Thyroid gland (tissue), 4 donors: ENCODE measurements around the gene IL25. TPM values are rescaled to one million over a fixed set of nuclear protein-coding genes. Genes with fewer than 3 reads are reported as not detected.
A peak's percentile ranks its signal among the peaks of the same experiment; 100 is the strongest.

Experiments
- DNase-seq, 2 donors: peaks; one replicate each; pipeline ENCODE4 v3.0.0-alpha.2; 2019
- H3K27ac ChIP-seq, 3 donors: fragments of 200-600 bp; sonication (generic); 1 replicate in 2 of 3; 2 replicates in 1 of 3; pipeline ENCODE4 v1.5.1; 2016 to 2019; ENCODE audit warnings: mild to moderate bottlenecking in 1 of 3, moderate library complexity in 1 of 3
- H3K27me3 ChIP-seq: fragments of 200-600 bp; sonication (generic); one replicate; pipeline ENCODE4 v1.5.1; 2019
- H3K36me3 ChIP-seq, 2 donors: fragments of 200-600 bp; sonication (generic); one replicate each; pipeline ENCODE4 v1.5.1; 2016 to 2019
- H3K4me1 ChIP-seq, 2 donors: fragments of 200-600 bp; sonication (generic); one replicate each; pipeline ENCODE4 v1.5.1; 2017 to 2019
- H3K4me3 ChIP-seq, 3 donors: fragments of 200-600 bp; sonication (generic); replicated peaks in 1 of 3; 1 replicate in 2 of 3; 2 replicates in 1 of 3; pipeline ENCODE4 v1.5.1; 2016; ENCODE audit warnings: mild to moderate bottlenecking in 1 of 3
- H3K9me3 ChIP-seq: fragments of 200-600 bp; sonication (generic); one replicate; pipeline ENCODE4 v1.5.1; 2017
- CTCF ChIP-seq, 6 experiments: fragments of 200-600 bp in 3 of 6; fragments of 450-650 bp in 3 of 6; sonication (generic) in 3 of 6; IDR thresholded peaks; one replicate each; pipeline ENCODE4 v1.5.1; 2016 to 2019; ENCODE audit warnings: antibody characterized with exemption in 6 of 6, mild to moderate bottlenecking in 2 of 6, inconsistent platforms in 1 of 6, moderate library complexity in 1 of 6
- POLR2A ChIP-seq, 2 donors: fragments of 450-650 bp; IDR thresholded peaks; one replicate each; pipeline ENCODE4 v1.6.1; 2017; ENCODE audit warnings: antibody characterized with exemption in 2 of 2, mild to moderate bottlenecking in 2 of 2, moderate library complexity in 1 of 2
- WGBS, 2 donors: methylation state at CpG; one replicate each; pipeline ENCODE4 v1.1.5; 2017; 5-methylcytosine and 5-hydroxymethylcytosine counted together
- intact Hi-C: fragments of 100-400 bp; cut with DNase I; formaldehyde crosslinking; loops from one replicate; pipeline ENCODE4 v1.15.1; 2023
- total RNA-seq, 4 donors: library from RNA; depleted of rRNA; stranded (reverse); fragments of >200 nt; gene quantifications; one replicate each; pipeline ENCODE4 v1.2.3, GENCODE V29; 2016

Gene IL25
- total RNA-seq, 4 donors from 2014 or later, result not detected

- Histone ChIP-seq H3K4me1 (peaks cover 3 to 13% of the 10 kb centered on the region in 2 donors), H3K36me3 (no peaks in the 10 kb centered on the region), H3K4me3 (peak overlapping the region; percentile 23 to 63 (median 63)), H3K27me3 (no peaks in the 10 kb centered on the region), H3K9me3 (no peaks in the 10 kb centered on the region), H3K27ac (peak overlapping the region; percentile 84 to 88 (median 84))
- no peak for TF ChIP-seq CTCF (IDR thresholded peaks at IDR 0.05)
- TF ChIP-seq POLR2A (IDR thresholded peaks at IDR 0.05), result peak in 1 of 2 donors; percentile 82
- peak; percentile 63 to 66 for DNase-seq
- 2 to 3% methylated on average over 16 to 17 of the region's 51 CpGs for WGBS, 2 donors
- intact Hi-C loops, result no loop called here
Measured at GRCh38 chr14:23365732-23366425, 6.7 kb upstream of the IL25 start.

- WGBS, 2 donors, result 15 to 19% methylated on average over 5 to 24 of the region's 34 CpGs
- H3K4me3 ChIP-seq, result peak overlapping the region; percentile 23 to 63 (median 63)
- peak; percentile 65 to 67 for DNase-seq
- no peaks in the 10 kb centered on the region for H3K9me3 ChIP-seq
- H3K4me1 ChIP-seq, result peaks cover 3 to 13% of the 10 kb centered on the region in 2 donors
- peak overlapping the region; percentile 33 to 88 (median 84) for H3K27ac ChIP-seq
- H3K36me3 ChIP-seq, result no peaks in the 10 kb centered on the region
- no peak for TF ChIP-seq CTCF (IDR thresholded peaks at IDR 0.05)
- TF ChIP-seq POLR2A (IDR thresholded peaks at IDR 0.05), result no peak
- no peaks in the 10 kb centered on the region for H3K27me3 ChIP-seq
- intact Hi-C loops, result no loop called here
Measured at GRCh38 chr14:23366426-23366921, 6.1 kb upstream of the IL25 start.

GRCh38 chr14:23370221-23370620, 2.4 kb upstream of the IL25 start:
- WGBS, 2 donors, result 71 to 73% methylated on average over 1 of the region's 1 CpG
- DNase-seq, result no peak
- TF ChIP-seq POLR2A (IDR thresholded peaks at IDR 0.05) (no peak), CTCF (IDR thresholded peaks at IDR 0.05) (no peak)
- Histone ChIP-seq H3K36me3 (no peaks in the 10 kb centered on the region), H3K27ac (no peak overlapping the region), H3K4me1 (peaks cover 3 to 7% of the 10 kb centered on the region in 2 donors), H3K27me3 (no peaks in the 10 kb centered on the region), H3K9me3 (no peaks in the 10 kb centered on the region), H3K4me3 (no peak overlapping the region)
- intact Hi-C loops, result no loop called here

DNA sequence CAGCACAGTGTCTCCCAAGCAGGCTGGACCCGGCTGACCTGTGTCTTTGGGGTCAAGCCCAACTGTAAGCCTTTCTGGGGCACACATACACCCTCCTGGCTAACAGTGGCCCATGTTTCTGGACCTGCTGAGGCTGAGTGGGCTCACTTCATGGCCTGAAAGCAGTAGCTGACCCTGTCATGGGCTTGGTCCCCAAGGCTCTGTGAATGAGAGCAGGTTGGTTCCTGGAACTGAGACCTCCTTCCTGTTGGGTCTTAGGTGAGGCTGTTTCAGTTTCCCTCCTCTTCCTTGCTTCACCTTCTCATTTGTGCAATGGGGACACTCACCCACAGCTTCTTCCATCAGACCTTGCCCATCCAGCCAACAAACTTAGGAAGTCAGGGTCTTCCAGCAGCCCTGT, 744 bp upstream of the IL25 start:
- no peaks in the 10 kb centered on the region for H3K9me3 ChIP-seq
- no peak for TF ChIP-seq CTCF (IDR thresholded peaks at IDR 0.05)
- no peak for TF ChIP-seq POLR2A (IDR thresholded peaks at IDR 0.05)
- no peaks in the 10 kb centered on the region for H3K36me3 ChIP-seq
- H3K27ac ChIP-seq, result no peak overlapping the region
- no peaks in the 10 kb centered on the region for H3K27me3 ChIP-seq
- peaks cover 0 to under 1% of the 10 kb centered on the region in 2 donors for H3K4me1 ChIP-seq
- no peak overlapping the region for H3K4me3 ChIP-seq
- intact Hi-C loops, result no loop called here
- no peak for DNase-seq
- WGBS, 2 donors, result 86% methylated on average over 1 of the region's 1 CpG; no CpG with 5 or more reads in 1 of the 2 donors

DNA sequence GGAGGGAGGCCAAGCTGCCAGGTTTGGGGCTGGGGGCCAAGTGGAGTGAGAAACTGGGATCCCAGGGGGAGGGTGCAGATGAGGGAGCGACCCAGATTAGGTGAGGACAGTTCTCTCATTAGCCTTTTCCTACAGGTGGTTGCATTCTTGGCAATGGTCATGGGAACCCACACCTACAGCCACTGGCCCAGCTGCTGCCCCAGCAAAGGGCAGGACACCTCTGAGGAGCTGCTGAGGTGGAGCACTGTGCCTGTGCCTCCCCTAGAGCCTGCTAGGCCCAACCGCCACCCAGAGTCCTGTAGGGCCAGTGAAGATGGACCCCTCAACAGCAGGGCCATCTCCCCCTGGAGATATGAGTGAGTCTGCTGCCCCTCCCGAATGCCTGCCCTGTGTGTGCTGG, 432 bp downstream of the IL25 start:
- H3K36me3 ChIP-seq, result no peaks in the 10 kb centered on the region
- H3K9me3 ChIP-seq, result no peaks in the 10 kb centered on the region
- H3K4me3 ChIP-seq, result no peak overlapping the region
- H3K4me1 ChIP-seq, result no peaks in the 10 kb centered on the region
- intact Hi-C loops, result no loop called here
- H3K27me3 ChIP-seq, result no peaks in the 10 kb centered on the region
- 86 to 87% methylated on average over 3 of the region's 3 CpGs for WGBS, 2 donors
- no peak overlapping the region for H3K27ac ChIP-seq
- no peak for DNase-seq
- TF ChIP-seq POLR2A (IDR thresholded peaks at IDR 0.05) (no peak), CTCF (IDR thresholded peaks at IDR 0.05) (no peak)
